Stomach (tissue), 4 donors: Measurements from ENCODE around the gene EYA2.

ENCODE experiments used
- EP300 ChIP-seq: sonication (generic); formaldehyde crosslinking; IDR thresholded peaks from one replicate; pipeline ENCODE4 v1.6.1; 2017; ENCODE audit warnings: antibody characterized with exemption
- TF ChIP-seq, protein P1 (sequence below), 7 experiments: fragments of 450-650 bp in 4 of 7; fragments of 200-600 bp in 3 of 7; sonication (generic) in 3 of 7; IDR thresholded peaks; one replicate each; pipeline ENCODE4 v1.5.1; 2016 to 2019; ENCODE audit warnings: antibody characterized with exemption in 7 of 7, control low read depth in 2 of 7, mild to moderate bottlenecking in 1 of 7

DNA sequence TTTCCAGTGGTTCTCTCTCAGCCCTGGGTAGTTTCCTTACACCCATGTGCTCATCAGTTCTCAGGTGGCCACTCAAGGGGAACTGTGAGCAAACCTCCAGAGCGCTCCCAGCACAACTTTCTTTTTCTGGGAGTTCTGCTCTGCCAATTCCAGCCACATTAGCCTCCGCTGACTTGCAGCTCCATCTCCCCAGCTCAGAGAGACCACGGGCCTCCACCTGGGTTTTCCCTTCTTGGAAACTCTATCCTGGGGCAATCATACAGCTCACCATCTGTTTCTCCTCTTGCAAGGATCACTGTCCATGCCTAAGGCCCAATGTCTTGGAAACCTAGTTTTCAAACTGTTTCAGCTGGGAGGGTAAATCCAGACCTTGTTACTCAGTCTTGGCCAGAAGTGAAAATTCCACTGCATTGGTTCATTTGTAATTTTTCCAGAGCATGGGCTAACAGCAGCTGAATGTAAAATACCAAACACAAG lies 129.9 kb downstream of the EYA2 start:
- no peak for TF ChIP-seq EP300
- TF ChIP-seq, protein P1, sequence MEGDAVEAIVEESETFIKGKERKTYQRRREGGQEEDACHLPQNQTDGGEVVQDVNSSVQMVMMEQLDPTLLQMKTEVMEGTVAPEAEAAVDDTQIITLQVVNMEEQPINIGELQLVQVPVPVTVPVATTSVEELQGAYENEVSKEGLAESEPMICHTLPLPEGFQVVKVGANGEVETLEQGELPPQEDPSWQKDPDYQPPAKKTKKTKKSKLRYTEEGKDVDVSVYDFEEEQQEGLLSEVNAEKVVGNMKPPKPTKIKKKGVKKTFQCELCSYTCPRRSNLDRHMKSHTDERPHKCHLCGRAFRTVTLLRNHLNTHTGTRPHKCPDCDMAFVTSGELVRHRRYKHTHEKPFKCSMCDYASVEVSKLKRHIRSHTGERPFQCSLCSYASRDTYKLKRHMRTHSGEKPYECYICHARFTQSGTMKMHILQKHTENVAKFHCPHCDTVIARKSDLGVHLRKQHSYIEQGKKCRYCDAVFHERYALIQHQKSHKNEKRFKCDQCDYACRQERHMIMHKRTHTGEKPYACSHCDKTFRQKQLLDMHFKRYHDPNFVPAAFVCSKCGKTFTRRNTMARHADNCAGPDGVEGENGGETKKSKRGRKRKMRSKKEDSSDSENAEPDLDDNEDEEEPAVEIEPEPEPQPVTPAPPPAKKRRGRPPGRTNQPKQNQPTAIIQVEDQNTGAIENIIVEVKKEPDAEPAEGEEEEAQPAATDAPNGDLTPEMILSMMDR (IDR thresholded peaks at IDR 0.05), result no peak
